Measurements from ENCODE around the gene HLF.
A peak's percentile ranks its signal among the peaks of the same experiment; 100 is the strongest.

Gene HLF

DNA sequence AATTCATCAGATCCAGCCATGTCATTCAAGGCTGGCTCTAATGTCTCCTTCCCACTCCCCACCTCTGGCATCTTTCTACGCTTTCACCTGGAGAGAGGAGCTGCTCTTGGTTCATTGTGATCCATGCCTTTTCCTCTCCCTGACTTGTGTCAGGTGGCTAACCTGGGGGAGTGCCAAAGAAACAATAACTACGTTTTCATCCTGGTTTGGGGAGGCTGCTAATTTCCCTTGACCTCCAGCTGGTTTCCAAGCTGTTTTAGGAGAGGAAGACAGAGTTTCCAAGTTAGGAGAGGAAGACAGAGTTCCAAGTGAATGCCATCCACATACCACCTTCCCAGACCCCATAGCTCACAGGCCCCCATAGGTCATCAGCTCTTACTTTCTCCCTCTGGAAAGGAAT, 40.0 kb upstream of the HLF start:
- no peak overlapping the region for H3K4me3 ChIP-seq (ENCODE audit: low read length)
- no peak for DNase-seq (ENCODE audit: low read depth)
- TF ChIP-seq, protein P1, sequence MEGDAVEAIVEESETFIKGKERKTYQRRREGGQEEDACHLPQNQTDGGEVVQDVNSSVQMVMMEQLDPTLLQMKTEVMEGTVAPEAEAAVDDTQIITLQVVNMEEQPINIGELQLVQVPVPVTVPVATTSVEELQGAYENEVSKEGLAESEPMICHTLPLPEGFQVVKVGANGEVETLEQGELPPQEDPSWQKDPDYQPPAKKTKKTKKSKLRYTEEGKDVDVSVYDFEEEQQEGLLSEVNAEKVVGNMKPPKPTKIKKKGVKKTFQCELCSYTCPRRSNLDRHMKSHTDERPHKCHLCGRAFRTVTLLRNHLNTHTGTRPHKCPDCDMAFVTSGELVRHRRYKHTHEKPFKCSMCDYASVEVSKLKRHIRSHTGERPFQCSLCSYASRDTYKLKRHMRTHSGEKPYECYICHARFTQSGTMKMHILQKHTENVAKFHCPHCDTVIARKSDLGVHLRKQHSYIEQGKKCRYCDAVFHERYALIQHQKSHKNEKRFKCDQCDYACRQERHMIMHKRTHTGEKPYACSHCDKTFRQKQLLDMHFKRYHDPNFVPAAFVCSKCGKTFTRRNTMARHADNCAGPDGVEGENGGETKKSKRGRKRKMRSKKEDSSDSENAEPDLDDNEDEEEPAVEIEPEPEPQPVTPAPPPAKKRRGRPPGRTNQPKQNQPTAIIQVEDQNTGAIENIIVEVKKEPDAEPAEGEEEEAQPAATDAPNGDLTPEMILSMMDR (IDR thresholded peaks at IDR 0.05; ENCODE audit: insufficient read depth, low read depth, low read length, missing control alignments) = no peak

GRCh38 chr17:55225237-55225636, 39.5 kb upstream of the HLF start:
- H3K4me3 ChIP-seq (ENCODE audit: low read length) = no peak overlapping the region
- TF ChIP-seq, protein P1 (IDR thresholded peaks at IDR 0.05; ENCODE audit: insufficient read depth, low read depth, low read length, missing control alignments) = no peak
- DNase-seq (ENCODE audit: low read depth) = no peak

DNA sequence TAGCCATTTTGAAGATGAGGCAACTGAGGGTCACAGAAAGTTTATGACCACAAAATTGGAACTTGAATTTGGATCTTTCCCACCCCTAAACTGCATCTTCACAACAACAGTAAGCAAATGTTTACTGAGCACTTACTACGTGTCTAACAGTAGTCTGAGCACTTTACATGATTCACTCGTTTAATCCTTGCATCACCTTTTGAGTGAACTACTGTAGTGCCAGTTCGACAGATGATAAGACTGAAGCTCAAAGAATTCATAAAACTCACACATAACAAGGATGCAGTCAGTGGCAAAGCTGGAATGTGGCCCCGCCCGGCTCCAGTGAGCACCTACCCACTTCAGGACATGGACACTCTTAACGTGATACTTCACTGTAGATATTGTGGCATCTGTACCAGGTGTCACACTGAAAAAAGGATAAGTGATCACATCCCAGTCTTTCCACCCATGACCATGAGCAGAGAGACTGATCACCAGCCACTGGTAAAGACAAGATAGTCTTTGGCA, 36.0 kb upstream of the HLF start:
- TF ChIP-seq, protein P1 (IDR thresholded peaks at IDR 0.05; ENCODE audit: insufficient read depth, low read depth, low read length, missing control alignments) = no peak

DNA sequence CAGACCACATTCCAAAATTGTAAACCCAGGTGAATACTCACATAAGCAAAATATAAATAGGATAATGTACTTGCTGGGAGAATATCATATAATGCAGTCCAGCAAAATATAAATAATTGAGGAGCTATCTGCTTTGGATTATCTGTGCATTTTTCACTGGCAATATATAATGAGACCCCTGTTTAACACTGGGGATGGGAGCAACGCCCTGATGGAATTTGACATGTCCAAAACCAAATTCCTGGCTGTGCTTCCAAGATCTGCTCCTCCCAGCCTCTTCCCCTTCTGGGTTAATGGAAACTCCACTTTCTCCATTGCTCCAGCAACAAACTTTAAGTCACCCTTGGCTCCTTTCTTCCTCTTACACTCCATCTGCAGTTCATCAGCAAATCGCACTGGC, 35.5 kb upstream of the HLF start:
- TF ChIP-seq, protein P1 (IDR thresholded peaks at IDR 0.05; ENCODE audit: insufficient read depth, low read depth, low read length, missing control alignments) = no peak
- DNase-seq (ENCODE audit: low read depth) = no peak
- H3K4me3 ChIP-seq (ENCODE audit: low read length) = no peak overlapping the region

More for the DNA sequence above, 36.0 kb upstream of the HLF start:
- peak; percentile 47 for DNase-seq (ENCODE audit: low read depth)
- no peak overlapping the region for H3K4me3 ChIP-seq (ENCODE audit: low read length)

- no peak for DNase-seq (ENCODE audit: low read depth)
- no peak overlapping the region for H3K4me3 ChIP-seq (ENCODE audit: low read length)
- TF ChIP-seq, protein P1 (IDR thresholded peaks at IDR 0.05; ENCODE audit: insufficient read depth, low read depth, low read length, missing control alignments) = no peak
These were observed 34.0 kb upstream of the HLF start for GRCh38 chr17:55230716-55231115.

DNA sequence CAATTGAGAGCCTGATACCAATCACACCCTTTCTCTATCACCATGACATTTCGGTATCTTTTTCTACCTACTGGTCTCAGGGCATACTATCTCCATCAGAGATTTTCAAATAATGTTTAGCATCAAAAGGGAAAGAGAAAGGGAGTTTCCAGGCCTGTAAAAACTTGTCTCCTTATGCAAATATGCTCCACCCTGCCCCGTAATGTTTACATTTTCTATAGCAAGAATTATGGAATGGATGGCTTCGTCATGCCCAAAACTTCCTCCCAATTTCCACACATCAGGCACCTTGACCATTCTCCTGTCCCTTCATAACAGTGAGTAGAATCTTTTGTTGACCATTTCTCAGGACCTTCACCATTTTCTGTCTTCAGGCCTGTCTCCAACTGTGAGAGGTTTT, 30.9 kb upstream of the HLF start:
- TF ChIP-seq, protein P1 (IDR thresholded peaks at IDR 0.05; ENCODE audit: insufficient read depth, low read depth, low read length, missing control alignments) = no peak
- peak; percentile 92 for DNase-seq (ENCODE audit: low read depth)
- H3K4me3 ChIP-seq (ENCODE audit: low read length) = no peak overlapping the region

- DNase-seq (ENCODE audit: low read depth) = no peak
- TF ChIP-seq, protein P1 (IDR thresholded peaks at IDR 0.05; ENCODE audit: insufficient read depth, low read depth, low read length, missing control alignments) = no peak
- H3K4me3 ChIP-seq (ENCODE audit: low read length) = no peak overlapping the region
These were observed 28.4 kb upstream of the HLF start for GRCh38 chr17:55236316-55236715.
